K562 (cell line): ENCODE measurements around the gene GARNL3. TPM values are rescaled to one million over a fixed set of nuclear protein-coding genes. Genes with fewer than 3 reads are reported as not detected.

ENCODE experiments used
- ATF7 ChIP-seq: fragments of 450-650 bp; IDR thresholded peaks from 2 replicates; pipeline ENCODE4 v1.7.1; 2014; ENCODE audit warnings: mild to moderate bottlenecking, moderate library complexity
- CBFA2T3 ChIP-seq: fragments of 450-650 bp; IDR thresholded peaks from 2 replicates; pipeline ENCODE4 v1.6.1; 2017
- CEBPB ChIP-seq: fragments of 450-650 bp; IDR thresholded peaks from 2 replicates; pipeline ENCODE4 v1.6.1; 2016; ENCODE audit warnings: missing genetic modification characterization, missing compliant biosample characterization
- CEBPG ChIP-seq, 3 experiments: fragments of 200-800 bp in 1 of 3; sonication (Bioruptor generic) in 1 of 3; sonication (generic) in 1 of 3; formaldehyde crosslinking in 1 of 3; IDR thresholded peaks in 2 of 3; conservative IDR thresholded peaks in 1 of 3; 2 replicates each; pipeline versions ENCODE4 v1.6.1 to v1.8.0; 2016 to 2022; ENCODE audit warnings: missing compliant biosample characterization in 2 of 3, missing genetic modification characterization in 2 of 3, mild to moderate bottlenecking in 1 of 3, missing genetic modification reagents in 1 of 3
- MCM7 ChIP-seq, 2 experiments: fragments of 450-650 bp; IDR thresholded peaks; 2 replicates each; pipeline ENCODE4 v1.6.1; 2016 to 2018
- SIRT6 ChIP-seq: IDR thresholded peaks from one replicate; pipeline ENCODE4 v1.6.1; 2012; ENCODE audit warnings: low read depth, mild to moderate bottlenecking, control low read depth, inconsistent platforms, low read length, moderate library complexity
- SRSF3 ChIP-seq: fragments of 200-400 bp; formaldehyde crosslinking; IDR thresholded peaks from 2 replicates; pipeline ENCODE4 v1.6.1; 2016; ENCODE audit warnings: mild to moderate bottlenecking, low read length, moderate library complexity; ENCODE audit not compliant: insufficient read depth
- XRCC3 ChIP-seq: fragments of 450-650 bp; IDR thresholded peaks from 2 replicates; pipeline ENCODE4 v1.6.1; 2017; ENCODE audit warnings: mild to moderate bottlenecking, moderate library complexity
- ZBTB1 ChIP-seq: sonication (generic); formaldehyde crosslinking; IDR thresholded peaks from 2 replicates; pipeline ENCODE4 v1.8.1; 2023; ENCODE audit warnings: missing genetic modification reagents, low read depth, mild to moderate bottlenecking, borderline replicate concordance
- ZNF239 ChIP-seq: fragments of 250-450 bp; sonication (Bioruptor Pico); IDR thresholded peaks from 2 replicates; pipeline ENCODE4 v1.4.0; 2020; ENCODE audit warnings: mild to moderate bottlenecking
- ZNF584 ChIP-seq: fragments of 200-800 bp; sonication (Bioruptor generic); IDR thresholded peaks from 2 replicates; pipeline ENCODE4 v1.6.1; 2016; ENCODE audit warnings: low read depth, mild to moderate bottlenecking, missing genetic modification characterization, missing compliant biosample characterization
- polyA plus RNA-seq, 8 experiments: library from polyadenylated mRNA; depleted of rRNA in 4 of 8; stranded (reverse) in 5 of 8; unstranded in 3 of 8; fragments of >200 nt; fragmentation: Nextera tagmentation in 2 of 8; fragmentation: Illumina TruSeq in 1 of 8; extraction: Ambion mirVana in 2 of 8; extraction: Trizol in 1 of 8; gene quantifications; 2 replicates each; pipeline versions ENCODE4 v1.2.1 to v1.2.3, GENCODE V29; 2011 to 2014; ENCODE audit warnings: inconsistent platforms in 1 of 8, missing spikeins in 1 of 8
- total RNA-seq, 7 experiments: library from RNA; depleted of rRNA in 6 of 7; stranded (reverse); fragments of >200 nt in 6 of 7; fragmentation: Illumina TruSeq in 2 of 7; extraction: Trizol in 2 of 7; gene quantifications; 2 replicates each; pipeline versions ENCODE4 v1.2.1 to v1.2.3, GENCODE V29; 2011 to 2021; ENCODE audit warnings: low replicate concordance in 1 of 7
- TF ChIP-seq, protein P1 (sequence below): fragments of 450-650 bp; IDR thresholded peaks from 2 replicates; pipeline ENCODE4 v1.6.1; 2016; ENCODE audit warnings: missing biosample characterization, missing genetic modification characterization
- TF ChIP-seq, protein P2 (sequence below): sonication (generic); formaldehyde crosslinking; IDR thresholded peaks from 2 replicates; pipeline ENCODE4 v1.8.0; 2022; ENCODE audit warnings: mild to moderate bottlenecking, missing genetic modification reagents
- TF ChIP-seq, protein P3 (sequence below): fragments of 250-450 bp; sonication (Bioruptor Pico); IDR thresholded peaks from 2 replicates; pipeline ENCODE4 v1.4.0; 2020; ENCODE audit warnings: mild to moderate bottlenecking
- TF ChIP-seq, protein P4 (sequence below): sonication (generic); formaldehyde crosslinking; IDR thresholded peaks from 2 replicates; pipeline ENCODE4 v1.8.1; 2023; ENCODE audit warnings: missing genetic modification reagents, mild to moderate bottlenecking, borderline replicate concordance

GARNL3 gene
- total and polyA plus RNA-seq, 9 of the 15 experiments (the other 6 are each of a cell fraction or from before 2014, with no cell fraction given), result 0.35 to 2.7 (median 1.6) TPM

DNA sequence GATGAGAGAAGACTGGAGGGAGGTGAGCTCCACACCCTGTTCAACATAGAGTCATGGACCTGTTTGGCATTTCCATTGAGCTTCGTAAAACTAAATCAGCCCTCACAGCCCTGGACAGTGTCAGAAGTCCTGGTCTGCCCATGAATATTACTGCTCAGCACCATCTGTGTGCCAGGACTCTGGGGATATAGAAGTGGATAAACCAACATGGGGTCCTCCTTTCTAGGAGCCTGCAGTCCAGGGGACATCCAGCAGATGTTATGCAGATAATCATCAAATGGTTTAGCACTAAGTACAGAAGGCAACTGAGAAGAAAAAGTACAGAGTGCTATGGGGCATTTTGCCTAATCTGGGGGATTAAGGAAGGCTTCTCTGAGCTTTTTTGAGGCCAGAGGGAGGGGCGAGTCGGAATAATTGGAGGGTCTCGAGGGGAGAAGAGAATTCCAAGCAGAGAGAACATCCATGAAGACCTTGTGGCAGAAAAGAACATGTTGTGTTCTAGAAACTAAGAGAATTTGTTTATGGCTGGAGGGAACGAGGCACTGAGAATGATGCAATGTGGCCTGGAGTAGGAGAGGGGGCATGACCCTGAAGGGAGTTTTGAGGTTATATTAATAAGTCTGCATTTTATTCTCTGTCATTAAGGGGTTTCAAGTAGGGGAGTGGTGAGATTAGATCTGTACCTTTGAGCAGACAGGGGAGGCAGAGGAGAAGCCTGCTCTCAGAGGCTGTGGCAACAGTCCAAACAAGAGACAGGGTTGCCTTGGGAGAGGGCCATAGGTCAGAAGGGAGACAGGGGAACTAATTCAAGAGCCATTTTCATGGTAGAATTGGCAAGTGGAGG, 68.9 kb downstream of the GARNL3 start (continued):
- TF ChIP-seq, protein P1, sequence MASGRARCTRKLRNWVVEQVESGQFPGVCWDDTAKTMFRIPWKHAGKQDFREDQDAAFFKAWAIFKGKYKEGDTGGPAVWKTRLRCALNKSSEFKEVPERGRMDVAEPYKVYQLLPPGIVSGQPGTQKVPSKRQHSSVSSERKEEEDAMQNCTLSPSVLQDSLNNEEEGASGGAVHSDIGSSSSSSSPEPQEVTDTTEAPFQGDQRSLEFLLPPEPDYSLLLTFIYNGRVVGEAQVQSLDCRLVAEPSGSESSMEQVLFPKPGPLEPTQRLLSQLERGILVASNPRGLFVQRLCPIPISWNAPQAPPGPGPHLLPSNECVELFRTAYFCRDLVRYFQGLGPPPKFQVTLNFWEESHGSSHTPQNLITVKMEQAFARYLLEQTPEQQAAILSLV (tag), result peak; percentile 39; the same call in 1 of the 2 replicates
- TF ChIP-seq CEBPG (CRISPR knock-in tag; IDR thresholded peaks at IDR 0.05) (peak; percentile 38; the same call in 1 of the 2 replicates), CEBPG (tag; conservative IDR thresholded peaks at IDR 0.05 in 1 of 2, IDR thresholded peaks at IDR 0.05 in 1 of 2) (peak; percentile 82 to 86), SIRT6 (no peak), ZNF239 (CRISPR knock-in tag) (no peak), ATF7 (no peak), CEBPB (tag) (peak; percentile 57; the same call in 1 of the 2 replicates), CBFA2T3 (no peak), ZBTB1 (no peak), ZNF584 (CRISPR knock-in tag) (0 out of 2 replicates have a peak, but pooled peaks have one; percentile 35), SRSF3 (no peak), XRCC3 (no peak), MCM7 (IDR thresholded peaks at IDR 0.05) (no peak)
- TF ChIP-seq, protein P2, sequence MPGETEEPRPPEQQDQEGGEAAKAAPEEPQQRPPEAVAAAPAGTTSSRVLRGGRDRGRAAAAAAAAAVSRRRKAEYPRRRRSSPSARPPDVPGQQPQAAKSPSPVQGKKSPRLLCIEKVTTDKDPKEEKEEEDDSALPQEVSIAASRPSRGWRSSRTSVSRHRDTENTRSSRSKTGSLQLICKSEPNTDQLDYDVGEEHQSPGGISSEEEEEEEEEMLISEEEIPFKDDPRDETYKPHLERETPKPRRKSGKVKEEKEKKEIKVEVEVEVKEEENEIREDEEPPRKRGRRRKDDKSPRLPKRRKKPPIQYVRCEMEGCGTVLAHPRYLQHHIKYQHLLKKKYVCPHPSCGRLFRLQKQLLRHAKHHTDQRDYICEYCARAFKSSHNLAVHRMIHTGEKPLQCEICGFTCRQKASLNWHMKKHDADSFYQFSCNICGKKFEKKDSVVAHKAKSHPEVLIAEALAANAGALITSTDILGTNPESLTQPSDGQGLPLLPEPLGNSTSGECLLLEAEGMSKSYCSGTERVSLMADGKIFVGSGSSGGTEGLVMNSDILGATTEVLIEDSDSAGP (CRISPR knock-in tag), result no peak
- TF ChIP-seq, protein P3, sequence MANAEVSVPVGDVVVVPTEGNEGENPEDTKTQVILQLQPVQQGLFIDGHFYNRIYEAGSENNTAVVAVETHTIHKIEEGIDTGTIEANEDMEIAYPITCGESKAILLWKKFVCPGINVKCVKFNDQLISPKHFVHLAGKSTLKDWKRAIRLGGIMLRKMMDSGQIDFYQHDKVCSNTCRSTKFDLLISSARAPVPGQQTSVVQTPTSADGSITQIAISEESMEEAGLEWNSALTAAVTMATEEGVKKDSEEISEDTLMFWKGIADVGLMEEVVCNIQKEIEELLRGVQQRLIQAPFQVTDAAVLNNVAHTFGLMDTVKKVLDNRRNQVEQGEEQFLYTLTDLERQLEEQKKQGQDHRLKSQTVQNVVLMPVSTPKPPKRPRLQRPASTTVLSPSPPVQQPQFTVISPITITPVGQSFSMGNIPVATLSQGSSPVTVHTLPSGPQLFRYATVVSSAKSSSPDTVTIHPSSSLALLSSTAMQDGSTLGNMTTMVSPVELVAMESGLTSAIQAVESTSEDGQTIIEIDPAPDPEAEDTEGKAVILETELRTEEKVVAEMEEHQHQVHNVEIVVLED (CRISPR knock-in tag), result no peak
- TF ChIP-seq, protein P4, sequence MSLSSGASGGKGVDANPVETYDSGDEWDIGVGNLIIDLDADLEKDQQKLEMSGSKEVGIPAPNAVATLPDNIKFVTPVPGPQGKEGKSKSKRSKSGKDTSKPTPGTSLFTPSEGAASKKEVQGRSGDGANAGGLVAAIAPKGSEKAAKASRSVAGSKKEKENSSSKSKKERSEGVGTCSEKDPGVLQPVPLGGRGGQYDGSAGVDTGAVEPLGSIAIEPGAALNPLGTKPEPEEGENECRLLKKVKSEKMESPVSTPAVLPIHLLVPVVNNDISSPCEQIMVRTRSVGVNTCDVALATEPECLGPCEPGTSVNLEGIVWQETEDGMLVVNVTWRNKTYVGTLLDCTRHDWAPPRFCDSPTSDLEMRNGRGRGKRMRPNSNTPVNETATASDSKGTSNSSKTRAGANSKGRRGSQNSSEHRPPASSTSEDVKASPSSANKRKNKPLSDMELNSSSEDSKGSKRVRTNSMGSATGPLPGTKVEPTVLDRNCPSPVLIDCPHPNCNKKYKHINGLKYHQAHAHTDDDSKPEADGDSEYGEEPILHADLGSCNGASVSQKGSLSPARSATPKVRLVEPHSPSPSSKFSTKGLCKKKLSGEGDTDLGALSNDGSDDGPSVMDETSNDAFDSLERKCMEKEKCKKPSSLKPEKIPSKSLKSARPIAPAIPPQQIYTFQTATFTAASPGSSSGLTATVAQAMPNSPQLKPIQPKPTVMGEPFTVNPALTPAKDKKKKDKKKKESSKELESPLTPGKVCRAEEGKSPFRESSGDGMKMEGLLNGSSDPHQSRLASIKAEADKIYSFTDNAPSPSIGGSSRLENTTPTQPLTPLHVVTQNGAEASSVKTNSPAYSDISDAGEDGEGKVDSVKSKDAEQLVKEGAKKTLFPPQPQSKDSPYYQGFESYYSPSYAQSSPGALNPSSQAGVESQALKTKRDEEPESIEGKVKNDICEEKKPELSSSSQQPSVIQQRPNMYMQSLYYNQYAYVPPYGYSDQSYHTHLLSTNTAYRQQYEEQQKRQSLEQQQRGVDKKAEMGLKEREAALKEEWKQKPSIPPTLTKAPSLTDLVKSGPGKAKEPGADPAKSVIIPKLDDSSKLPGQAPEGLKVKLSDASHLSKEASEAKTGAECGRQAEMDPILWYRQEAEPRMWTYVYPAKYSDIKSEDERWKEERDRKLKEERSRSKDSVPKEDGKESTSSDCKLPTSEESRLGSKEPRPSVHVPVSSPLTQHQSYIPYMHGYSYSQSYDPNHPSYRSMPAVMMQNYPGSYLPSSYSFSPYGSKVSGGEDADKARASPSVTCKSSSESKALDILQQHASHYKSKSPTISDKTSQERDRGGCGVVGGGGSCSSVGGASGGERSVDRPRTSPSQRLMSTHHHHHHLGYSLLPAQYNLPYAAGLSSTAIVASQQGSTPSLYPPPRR (CRISPR knock-in tag), result no peak
